HCT116 (cell line): ENCODE data around the gene ZCCHC13. TPM values are rescaled to one million over a fixed set of nuclear protein-coding genes. Genes with fewer than 3 reads are reported as not detected.

ENCODE experiments used
- ATAC-seq: fragments of 200-7000 bp; cut with Tn5 transposase; 2 replicates; pipeline ENCODE4 v1.9.1; 2020; ENCODE audit warnings: mild to moderate bottlenecking, moderate library complexity
- BruUV-seq: library from RNA; stranded (reverse); fragments of 400-500 nt; replicated peaks from 2 replicates; lab custom pipeline; 2021; lab: Mats Ljungman, UMichigan
- CTCF ChIA-PET: fragments of 300-600 bp; sonication (Branson Sonifier 250); formaldehyde crosslinking; loops from one replicate; lab custom pipeline; 2021; ENCODE audit warnings: antibody characterized with exemption; lab: Charles Lee
- POLR2A ChIA-PET: fragments of 300-600, 350-600 bp; sonication (Branson Sonifier 250); formaldehyde crosslinking; loops from one replicate; lab custom pipeline; 2021; ENCODE audit warnings: antibody characterized with exemption; lab: Charles Lee
- RAD21 ChIA-PET, 2 experiments: fragments of 300-600 bp; sonication (Branson Sonifier 250); formaldehyde crosslinking; loops; one replicate each; lab custom pipeline; 2023; ENCODE audit warnings: low total read pairs in 2 of 2; ENCODE audit not compliant: uncharacterized antibody in 2 of 2, unreplicated experiment in 2 of 2, low non-redundant PET in 1 of 2; lab: Charles Lee
- DNase-seq: peaks from one replicate; pipeline ENCODE4 v3.0.0-alpha.2; 2010; ENCODE audit warnings: low read depth, low spot score
- H2AFZ ChIP-seq: fragments of 200-600 bp; shearing (Covaris generic), sonication (generic); 2 replicates; pipeline ENCODE4 v1.6.1; 2017; ENCODE audit warnings: low read depth, mixed run types, mixed read lengths, antibody characterized with exemption, low read length; ENCODE audit not compliant: poor library complexity, severe bottlenecking
- H3K27ac ChIP-seq: 2 replicates; pipeline ENCODE4 v1.5.1; 2012; ENCODE audit warnings: low read depth, low read length
- H3K27me3 ChIP-seq: fragments of 200-600 bp; sonication (generic); 2 replicates; pipeline ENCODE4 v1.6.1; 2016; ENCODE audit warnings: mixed run types, low read length, mixed read lengths; ENCODE audit not compliant: insufficient read depth
- H3K36me3 ChIP-seq, 2 experiments: fragments of 200-500 bp in 1 of 2; fragments of 200-600 bp in 1 of 2; sonication (Bioruptor generic) in 1 of 2; sonication (generic) in 1 of 2; 2 replicates each; pipeline versions ENCODE4 v1.5.1 to v1.6.1; 2014 to 2016; ENCODE audit warnings: low read length in 2 of 2, inconsistent platforms in 1 of 2, mixed read lengths in 1 of 2, mixed run types in 1 of 2; ENCODE audit not compliant: insufficient read depth in 2 of 2, control insufficient read depth in 1 of 2
- H3K4me1 ChIP-seq, 2 experiments: fragments of 200-600 bp in 1 of 2; sonication (generic) in 1 of 2; 2 replicates each; pipeline versions ENCODE4 v1.5.1 to v1.6.1; 2012 to 2017; ENCODE audit warnings: low read length in 2 of 2, inconsistent platforms in 1 of 2, mild to moderate bottlenecking in 1 of 2, mixed read lengths in 1 of 2, mixed run types in 1 of 2, moderate library complexity in 1 of 2; ENCODE audit not compliant: insufficient read depth in 2 of 2, control insufficient read depth in 1 of 2
- H3K4me2 ChIP-seq: fragments of 200-600 bp; sonication (generic); 2 replicates; pipeline ENCODE4 v1.6.1; 2017; ENCODE audit warnings: mixed run types, low read length, mixed read lengths
- H3K4me3 ChIP-seq, 2 experiments: fragments of 200-600 bp in 1 of 2; sonication (generic) in 1 of 2; replicated peaks in 1 of 2; 2 replicates each; pipeline ENCODE4 v1.5.1; 2011 to 2016; ENCODE audit warnings: low read length in 2 of 2, control low read depth in 1 of 2, low read depth in 1 of 2, mild to moderate bottlenecking in 1 of 2, mixed read lengths in 1 of 2, mixed run types in 1 of 2
- H3K79me2 ChIP-seq: fragments of 200-600 bp; sonication (generic); 2 replicates; pipeline ENCODE4 v1.6.1; 2017; ENCODE audit warnings: mild to moderate bottlenecking, mixed run types, low read length, moderate library complexity, mixed read lengths; ENCODE audit not compliant: insufficient read depth
- H3K9ac ChIP-seq: fragments of 200-600 bp; sonication (generic); 2 replicates; pipeline ENCODE4 v1.6.1; 2016; ENCODE audit warnings: low read length, mixed read lengths
- H3K9me2 ChIP-seq: fragments of 200-600 bp; sonication (generic), shearing (Covaris generic); 2 replicates; pipeline ENCODE4 v1.6.1; 2017; ENCODE audit warnings: mixed run types, mild to moderate bottlenecking, moderate library complexity; ENCODE audit not compliant: insufficient read depth
- H3K9me3 ChIP-seq, 2 experiments: fragments of 200-500 bp in 1 of 2; fragments of 200-600 bp in 1 of 2; sonication (Bioruptor generic) in 1 of 2; sonication (generic) in 1 of 2; 2 replicates each; pipeline ENCODE4 v1.6.1; 2014 to 2017; ENCODE audit warnings: low read length in 2 of 2, mixed read lengths in 2 of 2, inconsistent platforms in 1 of 2, low read depth in 1 of 2, mild to moderate bottlenecking in 1 of 2, mixed run types in 1 of 2, moderate library complexity in 1 of 2; ENCODE audit not compliant: control insufficient read depth in 1 of 2, insufficient read depth in 1 of 2
- H4K20me1 ChIP-seq: fragments of 200-600 bp; sonication (generic), shearing (Covaris generic); 2 replicates; pipeline ENCODE4 v1.6.1; 2017; ENCODE audit warnings: mixed run types, mild to moderate bottlenecking, moderate library complexity; ENCODE audit not compliant: insufficient read depth
- EZH2 ChIP-seq: fragments of 200-600 bp; sonication (generic); IDR thresholded peaks from 2 replicates; pipeline ENCODE4 v1.6.1; 2017; ENCODE audit warnings: antibody characterized with exemption, mixed run types
- EZH2phosphoT487 ChIP-seq: fragments of 200-600 bp; IDR thresholded peaks from 2 replicates; pipeline ENCODE4 v1.6.1; 2018; ENCODE audit warnings: antibody characterized with exemption, borderline replicate concordance
- RAD21 ChIP-seq: IDR thresholded peaks from 2 replicates; pipeline ENCODE4 v1.6.1; 2012; ENCODE audit warnings: low read depth, mild to moderate bottlenecking
- SP1 ChIP-seq: IDR thresholded peaks from 2 replicates; pipeline ENCODE4 v1.6.1; 2012; ENCODE audit warnings: low read depth
- SRF ChIP-seq: IDR thresholded peaks from 2 replicates; pipeline ENCODE4 v1.6.1; 2012; ENCODE audit warnings: low read depth
- YY1 ChIP-seq: IDR thresholded peaks from 2 replicates; pipeline ENCODE4 v1.6.1; 2011; ENCODE audit warnings: low read length, low read depth, moderate library complexity, mild to moderate bottlenecking; ENCODE audit not compliant: insufficient replicate concordance; ENCODE audit errors: extremely low read depth
- ZFX ChIP-seq: fragments of 450-650 bp; IDR thresholded peaks from 2 replicates; pipeline ENCODE4 v1.6.1; 2017
- intact Hi-C: fragments of 100-400 bp; cut with micrococcal nuclease; formaldehyde crosslinking; loops from 2 replicates; pipeline ENCODE4 v1.10.0; 2022
- total RNA-seq: library from RNA; stranded (reverse); gene quantifications from one replicate; pipeline ENCODE4 v1.2.1, GENCODE V29; 2021; ENCODE audit not compliant: unreplicated experiment
- TF ChIP-seq, protein P1 (sequence below), 3 experiments: fragments of 200-600 bp in 1 of 3; sonication (generic) in 1 of 3; IDR thresholded peaks in 2 of 3; conservative IDR thresholded peaks in 1 of 3; 2 replicates each; pipeline ENCODE4 v1.5.1; 2012 to 2017; ENCODE audit warnings: low read depth in 2 of 3, low read length in 2 of 3, antibody characterized with exemption in 1 of 3, borderline replicate concordance in 1 of 3, control low read depth in 1 of 3, mild to moderate bottlenecking in 1 of 3, mixed read lengths in 1 of 3, mixed run types in 1 of 3, moderate library complexity in 1 of 3; ENCODE audit not compliant: insufficient read depth in 1 of 3
- TF ChIP-seq, protein P2 (sequence below): IDR thresholded peaks from 2 replicates; pipeline ENCODE4 v1.6.1; 2012
- TF ChIP-seq, protein P3 (sequence below): IDR thresholded peaks from 2 replicates; pipeline ENCODE4 v1.6.1; 2012; ENCODE audit warnings: low read depth

Gene ZCCHC13
- total RNA-seq, 1 experiment from 2014 or later, result not detected

DNA sequence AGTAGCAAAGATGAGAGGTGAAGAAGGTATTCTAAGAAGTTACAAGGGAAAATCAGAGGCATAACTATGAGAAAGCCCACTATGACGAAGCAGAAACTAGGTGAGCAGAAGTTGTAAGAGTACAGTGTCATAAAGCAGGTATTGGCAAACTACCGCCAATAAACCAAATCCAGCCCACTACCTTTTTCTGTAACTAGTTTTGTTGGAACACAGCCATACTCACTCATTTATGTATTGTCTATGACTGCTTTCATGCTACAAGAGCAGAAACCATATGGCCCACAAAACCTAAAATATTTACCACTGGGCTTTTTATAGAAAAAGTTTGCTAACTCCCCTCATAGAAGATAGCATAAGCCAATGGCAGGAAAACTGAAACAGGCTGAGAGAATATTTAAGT, 31.8 kb upstream of the ZCCHC13 start:
- H2AFZ ChIP-seq, result no peak overlapping the region
- H3K4me1 ChIP-seq, result no peaks in the 10 kb centered on the region
- H3K36me3 ChIP-seq, result peaks cover 5 to 7% of the 10 kb centered on the region in 2 experiments; a peak in 2 of 4 replicates
- no peaks in the 10 kb centered on the region for H3K27me3 ChIP-seq
- ChIA-PET POLR2A (no interaction called here), CTCF (no interaction called here), RAD21 (no interaction called here)
- H3K4me3 ChIP-seq, result no peak overlapping the region
- no TSS peak for BruUV-seq
- H3K4me2 ChIP-seq, result no peak overlapping the region
- H4K20me1 ChIP-seq, result no peaks in the 10 kb centered on the region
- H3K9ac ChIP-seq, result no peak overlapping the region
- DNase-seq (no peak), ATAC-seq (no peak)
- H3K9me3 ChIP-seq, result no peaks in the 10 kb centered on the region
- intact Hi-C loops, result no loop called here
- TF ChIP-seq, protein P1, sequence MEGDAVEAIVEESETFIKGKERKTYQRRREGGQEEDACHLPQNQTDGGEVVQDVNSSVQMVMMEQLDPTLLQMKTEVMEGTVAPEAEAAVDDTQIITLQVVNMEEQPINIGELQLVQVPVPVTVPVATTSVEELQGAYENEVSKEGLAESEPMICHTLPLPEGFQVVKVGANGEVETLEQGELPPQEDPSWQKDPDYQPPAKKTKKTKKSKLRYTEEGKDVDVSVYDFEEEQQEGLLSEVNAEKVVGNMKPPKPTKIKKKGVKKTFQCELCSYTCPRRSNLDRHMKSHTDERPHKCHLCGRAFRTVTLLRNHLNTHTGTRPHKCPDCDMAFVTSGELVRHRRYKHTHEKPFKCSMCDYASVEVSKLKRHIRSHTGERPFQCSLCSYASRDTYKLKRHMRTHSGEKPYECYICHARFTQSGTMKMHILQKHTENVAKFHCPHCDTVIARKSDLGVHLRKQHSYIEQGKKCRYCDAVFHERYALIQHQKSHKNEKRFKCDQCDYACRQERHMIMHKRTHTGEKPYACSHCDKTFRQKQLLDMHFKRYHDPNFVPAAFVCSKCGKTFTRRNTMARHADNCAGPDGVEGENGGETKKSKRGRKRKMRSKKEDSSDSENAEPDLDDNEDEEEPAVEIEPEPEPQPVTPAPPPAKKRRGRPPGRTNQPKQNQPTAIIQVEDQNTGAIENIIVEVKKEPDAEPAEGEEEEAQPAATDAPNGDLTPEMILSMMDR (IDR thresholded peaks at IDR 0.05 in 2 of 3, conservative IDR thresholded peaks at IDR 0.05 in 1 of 3; ENCODE audit: borderline replicate concordance in 1 of 3, insufficient read depth in 1 of 3, low read depth in 2 of 3, low read length in 2 of 3), result no peak
- TF ChIP-seq EZH2 (no peak), YY1 (no peak), SRF (no peak), EZH2phosphoT487 (no peak), ZFX (no peak), SP1 (no peak), RAD21 (no peak)
- TF ChIP-seq, protein P2, sequence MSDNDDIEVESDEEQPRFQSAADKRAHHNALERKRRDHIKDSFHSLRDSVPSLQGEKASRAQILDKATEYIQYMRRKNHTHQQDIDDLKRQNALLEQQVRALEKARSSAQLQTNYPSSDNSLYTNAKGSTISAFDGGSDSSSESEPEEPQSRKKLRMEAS, result no peak
- TF ChIP-seq, protein P3, sequence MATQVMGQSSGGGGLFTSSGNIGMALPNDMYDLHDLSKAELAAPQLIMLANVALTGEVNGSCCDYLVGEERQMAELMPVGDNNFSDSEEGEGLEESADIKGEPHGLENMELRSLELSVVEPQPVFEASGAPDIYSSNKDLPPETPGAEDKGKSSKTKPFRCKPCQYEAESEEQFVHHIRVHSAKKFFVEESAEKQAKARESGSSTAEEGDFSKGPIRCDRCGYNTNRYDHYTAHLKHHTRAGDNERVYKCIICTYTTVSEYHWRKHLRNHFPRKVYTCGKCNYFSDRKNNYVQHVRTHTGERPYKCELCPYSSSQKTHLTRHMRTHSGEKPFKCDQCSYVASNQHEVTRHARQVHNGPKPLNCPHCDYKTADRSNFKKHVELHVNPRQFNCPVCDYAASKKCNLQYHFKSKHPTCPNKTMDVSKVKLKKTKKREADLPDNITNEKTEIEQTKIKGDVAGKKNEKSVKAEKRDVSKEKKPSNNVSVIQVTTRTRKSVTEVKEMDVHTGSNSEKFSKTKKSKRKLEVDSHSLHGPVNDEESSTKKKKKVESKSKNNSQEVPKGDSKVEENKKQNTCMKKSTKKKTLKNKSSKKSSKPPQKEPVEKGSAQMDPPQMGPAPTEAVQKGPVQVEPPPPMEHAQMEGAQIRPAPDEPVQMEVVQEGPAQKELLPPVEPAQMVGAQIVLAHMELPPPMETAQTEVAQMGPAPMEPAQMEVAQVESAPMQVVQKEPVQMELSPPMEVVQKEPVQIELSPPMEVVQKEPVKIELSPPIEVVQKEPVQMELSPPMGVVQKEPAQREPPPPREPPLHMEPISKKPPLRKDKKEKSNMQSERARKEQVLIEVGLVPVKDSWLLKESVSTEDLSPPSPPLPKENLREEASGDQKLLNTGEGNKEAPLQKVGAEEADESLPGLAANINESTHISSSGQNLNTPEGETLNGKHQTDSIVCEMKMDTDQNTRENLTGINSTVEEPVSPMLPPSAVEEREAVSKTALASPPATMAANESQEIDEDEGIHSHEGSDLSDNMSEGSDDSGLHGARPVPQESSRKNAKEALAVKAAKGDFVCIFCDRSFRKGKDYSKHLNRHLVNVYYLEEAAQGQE, result no peak
- no peaks in the 10 kb centered on the region for H3K9me2 ChIP-seq
- 0 out of 2 replicates have a peak, but pooled peaks cover 18% of the 10 kb centered on the region for H3K79me2 ChIP-seq
- no peak overlapping the region for H3K27ac ChIP-seq
